Aorta (tissue), 5 donors: ENCODE data around the gene CGNL1. TPM values are rescaled to one million over a fixed set of nuclear protein-coding genes. Genes with fewer than 3 reads are reported as not detected.

ENCODE experiments used
- ATAC-seq: fragments of 200-7000 bp; cut with Tn5 transposase; one replicate; pipeline ENCODE4 v1.9.1; 2022; ENCODE audit warnings: moderate library complexity; ENCODE audit not compliant: low FRiP score
- DNase-seq, 2 donors: peaks; one replicate each; pipeline ENCODE4 v3.0.0-alpha.2; 2020
- H3K27ac ChIP-seq, 2 donors: one replicate each; pipeline ENCODE4 v1.5.1; 2013; ENCODE audit warnings: low read length in 2 of 2, mild to moderate bottlenecking in 2 of 2, moderate library complexity in 2 of 2, control low read depth in 1 of 2, inconsistent platforms in 1 of 2, low read depth in 1 of 2
- H3K27me3 ChIP-seq, 2 donors: one replicate each; pipeline ENCODE4 v1.6.1; 2013; ENCODE audit warnings: control low read depth in 1 of 2, low read length in 1 of 2, mild to moderate bottlenecking in 1 of 2, moderate library complexity in 1 of 2; ENCODE audit not compliant: insufficient read depth in 2 of 2, control insufficient read depth in 1 of 2
- H3K36me3 ChIP-seq, 2 donors: one replicate each; pipeline ENCODE4 v1.6.1; 2013; ENCODE audit warnings: control low read depth in 1 of 2, low read length in 1 of 2, mild to moderate bottlenecking in 1 of 2; ENCODE audit not compliant: insufficient read depth in 2 of 2, control insufficient read depth in 1 of 2
- H3K4me1 ChIP-seq, 2 donors: one replicate each; pipeline ENCODE4 v1.6.1; 2013; ENCODE audit warnings: low read length in 2 of 2, control low read depth in 1 of 2, mild to moderate bottlenecking in 1 of 2, moderate library complexity in 1 of 2; ENCODE audit not compliant: insufficient read depth in 2 of 2, control insufficient read depth in 1 of 2
- H3K4me3 ChIP-seq, 2 donors: one replicate each; pipeline ENCODE4 v1.5.1; 2013; ENCODE audit warnings: low read length in 2 of 2, control low read depth in 1 of 2, mild to moderate bottlenecking in 1 of 2
- H3K9me3 ChIP-seq: one replicate; pipeline ENCODE4 v1.6.1; 2013; ENCODE audit warnings: mild to moderate bottlenecking, low read length; ENCODE audit not compliant: control insufficient read depth
- WGBS, 2 donors: extraction: QIAGEN DNeasy Blood & Tissue Kit; methylation state at CpG; one replicate each; pipeline ENCODE4 v1.1.7; 2013; 5-methylcytosine and 5-hydroxymethylcytosine counted together
- intact Hi-C, 2 donors: fragments of 100-400 bp; cut with DNase I; formaldehyde crosslinking; loops; one replicate each; pipeline versions ENCODE4 v1.14.2 to v1.15.0; 2022
- polyA plus RNA-seq, 2 donors: library from polyadenylated mRNA; stranded (reverse); fragments of 200-250 nt; gene quantifications; one replicate each; pipeline ENCODE4 v1.2.3, GENCODE V29; 2013
- total RNA-seq, 2 donors: library from RNA; stranded (reverse); fragmentation: NEBNext Ultra II Directional; extraction: Animal tissue kit (Norgen Biotek cat#: 25700); gene quantifications; one replicate each; pipeline ENCODE4 v1.2.1, GENCODE V29; 2021
- donor health status: healthy with polysubstance abuse.
- donor health status: Bipolar disorder and iron deficiency.
- donor health status: DM: no; HTN: no; CAD: no.
- donor health status: DM: no; HTN: no; CAD: no.
- donor health status: DM: yes; HTN: yes; CAD: no.

The CGNL1 gene
- total and polyA plus RNA-seq, 4 donors: 4.1 to 46.3 (median 12.4) TPM

DNA sequence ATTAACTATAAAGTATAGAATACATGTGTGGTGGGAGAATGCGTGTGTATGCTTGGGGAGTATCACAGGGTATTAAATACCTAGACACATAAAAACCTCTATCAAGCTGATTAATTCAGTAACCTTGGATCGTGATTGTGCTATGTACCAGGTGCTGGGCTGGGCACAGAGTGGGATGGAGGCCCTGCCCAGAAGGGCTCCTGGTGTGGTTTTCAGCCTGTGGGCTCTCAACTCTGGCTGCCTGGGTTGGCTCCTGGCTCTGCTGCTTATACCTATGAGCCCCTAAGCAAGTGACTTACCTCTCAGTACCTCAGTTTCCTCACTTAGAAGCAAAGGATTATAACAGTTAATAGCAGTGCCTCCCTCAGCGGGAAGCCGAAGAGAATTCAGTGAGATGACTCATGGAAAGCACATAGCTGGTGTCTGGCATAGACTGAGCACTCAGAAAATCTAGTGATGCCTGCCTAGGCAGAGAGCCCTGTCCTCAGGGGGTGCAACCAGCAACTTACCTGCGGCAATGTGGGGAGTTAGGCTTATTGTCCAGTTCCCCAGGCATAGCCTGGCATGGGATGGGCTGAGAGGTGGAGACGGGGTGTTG is 124.8 kb downstream of the CGNL1 start:
- no peaks in the 10 kb centered on the region for H3K9me3 ChIP-seq
- H3K36me3 ChIP-seq: no peaks in the 10 kb centered on the region
- intact Hi-C loops: no loop called here
- DNase-seq (no peak), ATAC-seq (no peak)
- no peak overlapping the region for H3K4me3 ChIP-seq
- 35 to 59% methylated on average over 5 to 6 of the region's 6 CpGs for WGBS, 2 donors
- H3K27me3 ChIP-seq: no peaks in the 10 kb centered on the region
- peaks cover 0 to 5% of the 10 kb centered on the region in 2 donors for H3K4me1 ChIP-seq
- no peak overlapping the region for H3K27ac ChIP-seq

DNA sequence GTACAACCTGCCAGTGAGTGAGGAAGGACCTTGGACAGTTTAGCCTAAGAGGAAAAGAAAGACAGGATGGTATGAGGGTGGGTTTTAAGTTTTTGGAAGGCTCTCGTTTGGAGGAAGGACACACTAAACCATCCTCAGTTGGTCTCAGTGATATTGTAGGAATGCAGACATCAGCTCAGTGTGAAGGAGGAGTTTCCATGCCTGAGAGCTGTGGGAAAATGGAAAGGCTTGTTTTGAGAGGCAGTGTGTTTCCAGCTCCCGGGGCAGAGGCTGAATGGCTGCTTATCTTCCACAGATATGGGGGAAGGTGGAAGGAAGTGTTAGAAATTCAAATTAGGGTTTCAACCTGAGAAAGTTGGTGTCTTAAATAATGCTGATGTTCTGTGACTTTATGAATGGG is 125.8 kb downstream of the CGNL1 start:
- peaks cover 0 to 5% of the 10 kb centered on the region in 2 donors for H3K4me1 ChIP-seq
- H3K36me3 ChIP-seq: no peaks in the 10 kb centered on the region
- WGBS, 2 donors: 9 to 24% methylated on average over 2 of the region's 2 CpGs
- H3K4me3 ChIP-seq: no peak overlapping the region
- no peak overlapping the region for H3K27ac ChIP-seq
- ATAC-seq (no peak), DNase-seq (no peak)
- no peaks in the 10 kb centered on the region for H3K27me3 ChIP-seq
- H3K9me3 ChIP-seq: no peaks in the 10 kb centered on the region
- intact Hi-C loops: no loop called here

DNA sequence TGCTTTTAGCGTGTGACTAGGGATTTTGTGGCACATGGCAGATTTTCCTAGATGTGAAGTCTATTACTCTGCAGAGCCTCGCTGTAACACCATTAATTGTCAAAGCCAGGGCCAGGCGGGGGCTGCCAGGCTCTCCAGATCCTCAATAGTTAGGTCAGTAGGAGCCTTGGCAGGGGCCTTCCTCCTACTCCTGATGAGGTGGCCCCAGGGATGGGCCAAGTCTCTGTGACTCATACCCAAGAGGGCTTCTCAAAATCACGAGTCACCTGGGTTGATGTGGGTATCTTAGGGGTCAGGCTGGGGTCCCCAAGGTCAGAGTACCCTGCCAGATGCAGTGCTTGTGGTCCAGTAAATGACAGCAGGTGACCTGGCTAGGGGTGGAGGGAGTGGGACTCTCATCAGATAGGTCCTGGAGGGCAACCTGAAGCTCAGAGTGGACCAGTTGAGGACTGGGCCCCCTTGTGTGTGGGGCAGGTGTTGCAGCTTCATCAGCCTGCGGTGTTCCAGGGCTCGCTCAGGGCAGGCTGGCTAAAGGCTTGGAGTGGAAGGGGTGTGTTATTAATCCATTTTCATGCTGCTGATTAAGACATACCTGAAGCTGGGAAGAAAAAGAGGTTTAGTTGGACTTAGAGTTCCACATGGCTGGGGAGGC is 126.9 kb downstream of the CGNL1 start:
- no peak for DNase-seq
- intact Hi-C loops: no loop called here
- Histone ChIP-seq H3K27ac (no peak overlapping the region), H3K4me1 (peaks cover 0 to 5% of the 10 kb centered on the region in 2 donors), H3K27me3 (no peaks in the 10 kb centered on the region), H3K36me3 (no peaks in the 10 kb centered on the region), H3K9me3 (no peaks in the 10 kb centered on the region), H3K4me3 (no peak overlapping the region)
- 87 to 88% methylated on average over 6 of the region's 6 CpGs for WGBS, 2 donors
- no peak for ATAC-seq

DNA sequence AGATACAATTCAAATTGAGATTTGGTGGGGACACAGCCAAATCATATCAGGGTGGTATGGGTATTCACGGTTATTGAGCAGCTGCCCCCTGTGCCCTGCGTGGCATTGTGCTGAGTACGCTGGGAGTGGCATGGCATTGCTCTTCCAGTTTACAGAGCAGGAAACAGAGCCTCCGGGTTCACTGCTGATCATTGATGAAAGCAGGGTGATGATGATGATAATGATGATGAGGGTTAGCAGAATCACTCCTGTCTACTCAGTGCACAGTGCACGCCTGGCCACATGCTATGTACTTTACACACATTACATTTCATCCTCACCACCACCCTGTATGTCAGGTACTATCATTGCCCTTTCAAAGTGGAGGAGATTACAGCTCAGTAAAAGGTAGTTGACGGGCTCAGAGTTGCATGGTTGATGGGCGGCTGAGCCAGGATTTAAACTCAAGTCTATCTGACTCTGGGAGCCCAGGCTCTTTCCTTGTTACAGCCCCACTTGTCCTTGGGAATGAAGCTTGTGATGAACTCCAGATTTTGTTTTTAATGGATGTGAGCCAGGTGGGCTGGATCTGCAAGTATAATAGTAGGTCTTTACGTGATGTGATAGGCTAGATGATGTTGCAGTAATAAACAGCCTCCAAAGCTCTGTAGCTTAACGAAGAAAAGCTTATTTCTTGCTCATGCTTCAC is 127.8 kb downstream of the CGNL1 start:
- Histone ChIP-seq H3K36me3 (no peaks in the 10 kb centered on the region), H3K27ac (no peak overlapping the region)
- no peak for ATAC-seq

DNA sequence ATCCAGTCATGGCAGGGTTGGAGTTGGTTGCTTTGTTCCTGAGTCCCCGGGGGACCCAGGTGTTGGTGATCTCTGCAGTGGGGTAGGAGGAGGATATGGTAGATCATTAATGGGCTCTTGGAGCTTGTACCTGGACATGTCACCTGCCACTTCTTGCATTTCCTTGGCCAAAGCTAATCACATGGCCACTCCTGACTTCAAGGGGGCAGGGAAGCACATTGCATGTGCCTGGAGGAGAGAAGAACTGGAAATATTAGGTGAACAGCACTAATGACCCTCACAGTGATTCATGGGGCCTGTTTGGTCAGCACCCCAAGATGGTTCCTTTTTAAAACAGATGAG is 128.3 kb downstream of the CGNL1 start:
- Histone ChIP-seq H3K27me3 (no peaks in the 10 kb centered on the region), H3K4me1 (peaks cover 0 to 5% of the 10 kb centered on the region in 2 donors), H3K36me3 (no peaks in the 10 kb centered on the region), H3K27ac (no peak overlapping the region), H3K4me3 (no peak overlapping the region), H3K9me3 (no peaks in the 10 kb centered on the region)
- ATAC-seq (no peak), DNase-seq (no peak)
- intact Hi-C loops: no loop called here
- 49 to 68% methylated on average over 1 of the region's 1 CpG for WGBS, 2 donors

More for the DNA sequence above, 127.8 kb downstream of the CGNL1 start:
- intact Hi-C loops: no loop called here
- H3K4me3 ChIP-seq: no peak overlapping the region
- no peak for DNase-seq
- H3K4me1 ChIP-seq: peaks cover 0 to 5% of the 10 kb centered on the region in 2 donors
- H3K27me3 ChIP-seq: no peaks in the 10 kb centered on the region
- H3K9me3 ChIP-seq: no peaks in the 10 kb centered on the region
- 73 to 79% methylated on average over 9 of the region's 9 CpGs for WGBS, 2 donors

DNA sequence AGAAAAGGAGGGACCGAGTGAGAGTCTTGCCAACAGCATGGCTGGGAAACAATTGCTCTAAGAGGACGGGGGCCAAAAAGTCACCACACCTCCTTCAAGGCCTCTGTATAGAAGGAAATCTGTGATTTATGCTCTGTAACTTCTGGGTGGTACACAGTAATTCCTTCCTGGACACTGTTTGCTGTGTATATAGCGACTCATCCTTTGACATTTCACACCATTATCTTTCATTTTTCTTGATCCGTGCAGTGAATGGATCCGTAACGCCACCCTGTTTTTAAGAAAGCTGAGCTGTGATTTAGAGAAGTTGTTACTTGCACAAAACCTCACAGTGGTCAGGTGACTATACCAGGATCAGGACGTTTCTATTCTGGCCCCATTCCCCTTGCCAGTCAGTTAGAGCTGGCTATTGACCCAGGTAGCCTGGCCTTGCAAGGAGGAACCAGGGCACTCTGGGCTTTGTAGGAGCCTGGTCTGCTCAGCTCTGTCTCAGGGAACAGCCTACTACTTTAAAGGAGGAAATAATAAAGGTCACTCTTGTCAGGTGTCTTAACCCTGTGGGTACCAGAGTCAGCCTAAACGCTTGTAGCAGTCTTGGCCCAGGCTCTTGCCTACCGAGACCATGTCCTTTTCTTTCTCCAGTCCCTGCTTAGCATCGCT is 128.9 kb downstream of the CGNL1 start:
- Histone ChIP-seq H3K36me3 (no peaks in the 10 kb centered on the region), H3K27me3 (no peaks in the 10 kb centered on the region), H3K9me3 (no peaks in the 10 kb centered on the region), H3K27ac (peak overlapping the region in 1 of 2 donors; percentile 42), H3K4me1 (peaks cover 0 to 5% of the 10 kb centered on the region in 2 donors), H3K4me3 (no peak overlapping the region)
- WGBS, 2 donors: 67 to 75% methylated on average over 10 of the region's 10 CpGs
- ATAC-seq (no peak), DNase-seq (no peak)
- intact Hi-C loops: no loop called here

DNA sequence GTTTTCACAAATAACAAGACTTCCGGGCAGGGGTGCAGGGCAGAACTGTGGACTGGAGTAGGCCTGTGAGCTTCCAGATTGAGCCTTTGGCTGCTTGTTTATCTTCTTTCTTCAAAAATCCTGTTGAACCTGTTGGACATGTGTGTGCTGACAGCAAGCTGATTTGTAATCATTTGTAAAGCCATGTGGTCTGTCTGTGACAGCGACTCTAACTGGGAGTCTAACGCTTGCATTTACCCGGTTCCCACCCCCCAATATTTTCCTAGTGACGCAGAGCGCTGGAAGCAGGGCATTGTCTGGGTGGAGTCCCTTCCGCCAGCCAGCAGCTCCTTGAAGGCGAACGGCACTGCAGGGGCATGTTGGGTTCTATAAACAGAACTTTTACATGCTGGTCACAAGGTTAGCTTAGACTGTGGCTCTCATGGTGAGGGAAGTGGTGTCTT is 129.7 kb downstream of the CGNL1 start:
- peak; percentile 76 to 85 for DNase-seq
- H3K36me3 ChIP-seq: no peaks in the 10 kb centered on the region
- no peaks in the 10 kb centered on the region for H3K9me3 ChIP-seq
- intact Hi-C loops: no loop called here
- no peak overlapping the region for H3K27ac ChIP-seq
- H3K27me3 ChIP-seq: no peaks in the 10 kb centered on the region
- peaks cover 0 to 8% of the 10 kb centered on the region in 2 donors for H3K4me1 ChIP-seq
- H3K4me3 ChIP-seq: no peak overlapping the region
- ATAC-seq: peak; percentile 64
- WGBS, 2 donors: 2 to 8% methylated on average over 9 of the region's 9 CpGs

DNA sequence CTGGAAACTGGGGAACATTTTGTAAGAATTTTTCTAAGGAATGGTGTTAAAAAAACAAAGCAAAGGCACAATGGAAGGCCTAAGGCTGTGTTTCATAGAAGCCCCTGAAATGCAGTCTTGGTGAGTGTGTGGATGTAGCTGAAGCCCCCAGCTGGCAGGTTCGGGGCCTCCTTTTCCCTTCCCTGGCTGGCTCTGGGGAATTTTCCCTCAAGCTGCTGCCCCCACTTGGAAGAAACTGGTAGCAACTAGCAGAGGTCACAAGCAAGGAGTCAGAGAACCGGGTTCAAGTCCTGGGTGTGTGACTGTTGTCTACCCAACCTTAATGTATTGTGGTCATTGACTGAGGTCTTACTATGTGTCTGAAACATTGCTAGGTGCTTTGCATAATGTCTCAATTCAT is 130.1 kb downstream of the CGNL1 start:
- no peak for DNase-seq
- H3K36me3 ChIP-seq: no peaks in the 10 kb centered on the region

More for the DNA sequence above, 130.1 kb downstream of the CGNL1 start:
- no peaks in the 10 kb centered on the region for H3K9me3 ChIP-seq
- H3K27me3 ChIP-seq: no peaks in the 10 kb centered on the region
- intact Hi-C loops: no loop called here
- no peak overlapping the region for H3K4me3 ChIP-seq
- WGBS, 2 donors: 43 to 56% methylated on average over 2 of the region's 2 CpGs
- peaks cover 0 to 8% of the 10 kb centered on the region in 2 donors for H3K4me1 ChIP-seq
- H3K27ac ChIP-seq: peak overlapping the region in 1 of 2 donors; percentile 30
- no peak for ATAC-seq
